GM12873 (cell line): ENCODE measurements around the gene EPHA7.

ENCODE experiments used
- TF ChIP-seq, protein P1 (sequence below): IDR thresholded peaks from 2 replicates; pipeline ENCODE4 v1.5.1; 2012; ENCODE audit warnings: low read depth, mild to moderate bottlenecking, moderate library complexity, low read length, control low read depth; ENCODE audit not compliant: insufficient read depth; ENCODE audit errors: missing control alignments

EPHA7 gene

GRCh38 chr6:93350774-93351173 is 68.6 kb downstream of the EPHA7 start:
- TF ChIP-seq, protein P1, sequence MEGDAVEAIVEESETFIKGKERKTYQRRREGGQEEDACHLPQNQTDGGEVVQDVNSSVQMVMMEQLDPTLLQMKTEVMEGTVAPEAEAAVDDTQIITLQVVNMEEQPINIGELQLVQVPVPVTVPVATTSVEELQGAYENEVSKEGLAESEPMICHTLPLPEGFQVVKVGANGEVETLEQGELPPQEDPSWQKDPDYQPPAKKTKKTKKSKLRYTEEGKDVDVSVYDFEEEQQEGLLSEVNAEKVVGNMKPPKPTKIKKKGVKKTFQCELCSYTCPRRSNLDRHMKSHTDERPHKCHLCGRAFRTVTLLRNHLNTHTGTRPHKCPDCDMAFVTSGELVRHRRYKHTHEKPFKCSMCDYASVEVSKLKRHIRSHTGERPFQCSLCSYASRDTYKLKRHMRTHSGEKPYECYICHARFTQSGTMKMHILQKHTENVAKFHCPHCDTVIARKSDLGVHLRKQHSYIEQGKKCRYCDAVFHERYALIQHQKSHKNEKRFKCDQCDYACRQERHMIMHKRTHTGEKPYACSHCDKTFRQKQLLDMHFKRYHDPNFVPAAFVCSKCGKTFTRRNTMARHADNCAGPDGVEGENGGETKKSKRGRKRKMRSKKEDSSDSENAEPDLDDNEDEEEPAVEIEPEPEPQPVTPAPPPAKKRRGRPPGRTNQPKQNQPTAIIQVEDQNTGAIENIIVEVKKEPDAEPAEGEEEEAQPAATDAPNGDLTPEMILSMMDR, result no peak

DNA sequence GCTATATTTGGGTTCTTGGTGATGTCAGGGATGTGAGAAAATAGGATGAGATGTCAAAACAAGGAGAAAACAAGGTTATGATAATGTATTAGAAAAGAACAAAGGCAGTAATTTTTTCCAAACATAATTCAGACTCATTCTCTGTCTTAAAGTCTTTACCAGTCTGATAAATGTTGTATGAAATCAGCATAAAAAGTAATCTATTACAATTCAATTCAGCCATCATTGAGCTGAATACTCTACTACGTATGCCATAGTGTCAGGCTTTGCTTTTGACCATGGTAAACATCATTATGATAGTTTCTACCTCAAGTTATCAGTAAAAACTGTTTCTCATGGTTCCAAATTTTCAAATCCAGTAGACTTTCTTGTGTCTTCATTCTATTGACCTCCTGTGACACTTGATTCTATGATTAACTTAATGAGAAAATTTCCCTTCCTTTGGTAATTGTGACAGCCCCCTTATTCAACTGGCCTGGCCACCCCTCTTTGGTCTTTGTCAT is 75.0 kb downstream of the EPHA7 start:
- TF ChIP-seq, protein P1, result no peak

DNA sequence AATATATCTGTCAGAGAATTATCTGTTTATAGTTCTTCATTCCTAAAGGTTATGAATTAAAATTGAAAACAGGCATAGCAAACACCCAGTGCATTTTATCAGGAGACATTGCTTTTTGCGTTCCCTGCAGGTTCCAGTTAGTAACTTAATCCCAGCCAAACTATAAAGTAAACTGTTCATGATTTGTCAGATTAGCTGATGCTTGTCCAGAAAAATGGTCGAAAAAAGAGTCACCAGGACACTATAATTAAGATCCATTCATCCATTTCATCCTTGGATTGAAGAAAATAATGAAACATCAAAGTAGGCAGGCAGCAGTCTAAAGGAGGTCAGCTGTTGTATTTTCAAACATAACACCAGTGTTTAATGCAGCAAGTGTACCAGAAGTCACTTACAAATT is 75.9 kb downstream of the EPHA7 start:
- TF ChIP-seq, protein P1, result no peak

DNA sequence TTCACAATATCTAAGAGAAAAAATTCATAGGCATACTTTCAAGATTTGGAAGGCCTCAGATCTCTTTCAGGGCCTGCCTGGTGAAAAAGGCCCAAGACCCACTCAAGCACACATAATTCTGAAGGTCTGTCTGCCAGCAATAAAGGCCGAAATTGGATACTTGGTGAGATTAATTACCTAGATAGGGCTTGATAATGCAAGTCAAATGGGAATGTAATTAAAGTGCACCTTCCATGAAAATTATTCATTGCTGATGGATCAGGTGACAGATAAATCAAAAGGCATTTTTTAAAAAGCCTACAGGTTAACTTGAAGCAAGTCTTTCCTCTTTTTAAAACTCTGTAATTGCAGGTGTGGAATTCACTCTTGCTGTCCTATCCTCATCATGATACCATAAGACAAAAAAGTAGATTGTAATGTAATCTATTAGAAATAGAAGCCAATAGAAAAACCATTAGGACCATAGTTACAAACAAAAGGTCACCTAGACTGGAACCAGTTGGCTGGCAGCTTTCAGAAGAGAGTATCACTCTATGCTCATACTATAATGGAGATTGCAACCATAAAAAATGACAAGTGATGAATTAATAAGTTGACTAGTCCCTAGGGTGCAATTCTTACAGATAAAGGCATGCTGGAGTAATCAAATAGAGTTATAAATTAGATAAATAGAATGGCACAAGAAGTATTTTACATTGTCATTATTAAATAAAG is 77.3 kb downstream of the EPHA7 start:
- TF ChIP-seq, protein P1, result no peak

- TF ChIP-seq, protein P1, result no peak
Observed at GRCh38 chr6:93337772-93338394, 81.5 kb downstream of the EPHA7 start.

- TF ChIP-seq, protein P1, result no peak
Observed at GRCh38 chr6:93337014-93337413, 82.3 kb downstream of the EPHA7 start.

DNA sequence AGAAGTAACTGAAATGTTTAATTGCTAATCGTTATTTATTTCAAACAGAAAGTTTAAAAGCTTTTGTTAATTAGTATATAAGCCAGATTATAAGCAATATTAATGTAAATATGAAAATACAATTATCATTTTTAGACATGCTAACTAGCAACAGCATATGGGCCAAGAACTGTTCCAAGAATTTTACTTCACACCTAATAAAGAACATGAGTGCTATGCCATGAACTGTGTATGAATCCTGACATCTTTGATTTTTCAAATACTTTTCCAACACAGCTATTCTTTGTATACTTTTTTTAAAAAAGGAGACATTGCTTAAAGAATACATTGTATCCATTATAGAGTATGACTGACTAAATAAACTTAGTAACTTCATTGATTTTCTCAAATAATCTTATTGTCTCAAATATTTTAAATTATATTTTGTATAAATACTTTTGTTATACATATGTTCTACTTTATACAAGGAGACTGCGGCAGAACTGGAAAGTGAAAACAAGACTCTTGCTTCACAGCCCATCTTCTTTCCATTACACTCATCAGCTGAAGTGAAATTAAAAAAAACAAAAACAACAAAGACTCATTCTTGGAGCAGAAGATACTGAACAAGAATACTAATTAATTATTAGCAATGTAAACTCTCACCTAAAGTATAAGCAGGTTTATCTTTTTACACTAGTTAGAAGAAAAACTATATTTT is 89.9 kb downstream of the EPHA7 start:
- TF ChIP-seq, protein P1, result no peak
